Thyroid gland (tissue), 4 donors: ENCODE measurements around the gene SIRT3. TPM values are rescaled to one million over a fixed set of nuclear protein-coding genes. Genes with fewer than 3 reads are reported as not detected.
A peak's percentile ranks its signal among the peaks of the same experiment; 100 is the strongest.
"Not testable (repeated sequence)": the region's sequence is repeated elsewhere in the genome, so short reads cannot be mapped to it uniquely, and the experiment has no call there.

Experiments used
- DNase-seq, 2 donors: peaks; one replicate each; pipeline ENCODE4 v3.0.0-alpha.2; 2019
- H3K27ac ChIP-seq, 3 donors: fragments of 200-600 bp; sonication (generic); 1 replicate in 2 of 3; 2 replicates in 1 of 3; pipeline ENCODE4 v1.5.1; 2016 to 2019; ENCODE audit warnings: mild to moderate bottlenecking in 1 of 3, moderate library complexity in 1 of 3
- H3K27me3 ChIP-seq: fragments of 200-600 bp; sonication (generic); one replicate; pipeline ENCODE4 v1.5.1; 2019
- H3K36me3 ChIP-seq, 2 donors: fragments of 200-600 bp; sonication (generic); one replicate each; pipeline ENCODE4 v1.5.1; 2016 to 2019
- H3K4me1 ChIP-seq, 2 donors: fragments of 200-600 bp; sonication (generic); one replicate each; pipeline ENCODE4 v1.5.1; 2017 to 2019
- H3K4me3 ChIP-seq, 3 donors: fragments of 200-600 bp; sonication (generic); replicated peaks in 1 of 3; 1 replicate in 2 of 3; 2 replicates in 1 of 3; pipeline ENCODE4 v1.5.1; 2016; ENCODE audit warnings: mild to moderate bottlenecking in 1 of 3
- H3K9me3 ChIP-seq: fragments of 200-600 bp; sonication (generic); one replicate; pipeline ENCODE4 v1.5.1; 2017
- CTCF ChIP-seq, 6 experiments: fragments of 200-600 bp in 3 of 6; fragments of 450-650 bp in 3 of 6; sonication (generic) in 3 of 6; IDR thresholded peaks; one replicate each; pipeline ENCODE4 v1.5.1; 2016 to 2019; ENCODE audit warnings: antibody characterized with exemption in 6 of 6, mild to moderate bottlenecking in 2 of 6, inconsistent platforms in 1 of 6, moderate library complexity in 1 of 6
- POLR2A ChIP-seq, 2 donors: fragments of 450-650 bp; IDR thresholded peaks; one replicate each; pipeline ENCODE4 v1.6.1; 2017; ENCODE audit warnings: antibody characterized with exemption in 2 of 2, mild to moderate bottlenecking in 2 of 2, moderate library complexity in 1 of 2
- WGBS, 2 donors: methylation state at CpG; one replicate each; pipeline ENCODE4 v1.1.5; 2017; 5-methylcytosine and 5-hydroxymethylcytosine counted together
- intact Hi-C: fragments of 100-400 bp; cut with DNase I; formaldehyde crosslinking; loops from one replicate; pipeline ENCODE4 v1.15.1; 2023
- total RNA-seq, 4 donors: library from RNA; depleted of rRNA; stranded (reverse); fragments of >200 nt; gene quantifications; one replicate each; pipeline ENCODE4 v1.2.3, GENCODE V29; 2016

SIRT3 gene
- total RNA-seq, 4 donors from 2014 or later: 14.3 to 21.2 (median 17.0) TPM

GRCh38 chr11:269146-269890 is 33.2 kb upstream of the SIRT3 start:
- no peaks in the 10 kb centered on the region for H3K4me1 ChIP-seq
- TF ChIP-seq CTCF (IDR thresholded peaks at IDR 0.05): no peak
- no peak for TF ChIP-seq POLR2A (IDR thresholded peaks at IDR 0.05)
- WGBS, 2 donors: 54 to 55% methylated on average over 21 of the region's 21 CpGs
- no peak overlapping the region for H3K4me3 ChIP-seq
- no peaks in the 10 kb centered on the region for H3K36me3 ChIP-seq
- no peak overlapping the region for H3K27ac ChIP-seq
- no peaks in the 10 kb centered on the region for H3K9me3 ChIP-seq
- intact Hi-C loops: no loop called here
- DNase-seq: no peak
- no peaks in the 10 kb centered on the region for H3K27me3 ChIP-seq

GRCh38 chr11:268716-269145 is 32.6 kb upstream of the SIRT3 start:
- DNase-seq: peak; percentile 25 to 43
- H3K27ac ChIP-seq: peak overlapping the region in 1 of 3 donors; percentile 3
- H3K4me3 ChIP-seq: not testable (repeated sequence)

GRCh38 chr11:267491-267994 is 31.4 kb upstream of the SIRT3 start:
- Histone ChIP-seq H3K27ac (peak overlapping the region in 1 of 3 donors; percentile 36), H3K9me3 (no peaks in the 10 kb centered on the region), H3K36me3 (no peaks in the 10 kb centered on the region), H3K4me1 (no peaks in the 10 kb centered on the region), H3K4me3 (no peak overlapping the region), H3K27me3 (no peaks in the 10 kb centered on the region)
- 71 to 72% methylated on average over 16 to 18 of the region's 18 CpGs for WGBS, 2 donors
- intact Hi-C loops: no loop called here
- TF ChIP-seq POLR2A (IDR thresholded peaks at IDR 0.05) (no peak), CTCF (IDR thresholded peaks at IDR 0.05) (no peak)
- no peak for DNase-seq

More at GRCh38 chr11:268716-269145, 32.6 kb upstream of the SIRT3 start:
- H3K4me1 ChIP-seq, H3K27me3 ChIP-seq, intact Hi-C loops, H3K36me3 ChIP-seq, H3K9me3 ChIP-seq: not testable (repeated sequence)
- TF ChIP-seq CTCF (IDR thresholded peaks at IDR 0.05): peak in 1 of 6 experiments; percentile 6
- WGBS, 2 donors: 50 to 59% methylated on average over 16 of the region's 16 CpGs

GRCh38 chr11:266676-267439 is 30.7 kb upstream of the SIRT3 start:
- Histone ChIP-seq H3K9me3 (no peaks in the 10 kb centered on the region), H3K36me3 (no peaks in the 10 kb centered on the region), H3K27me3 (no peaks in the 10 kb centered on the region), H3K4me3 (no peak overlapping the region), H3K4me1 (no peaks in the 10 kb centered on the region), H3K27ac (no peak overlapping the region)
- DNase-seq: no peak
- 85 to 89% methylated on average over 5 of the region's 13 CpGs for WGBS, 2 donors
- intact Hi-C loops: no loop called here
- no peak for TF ChIP-seq POLR2A (IDR thresholded peaks at IDR 0.05)
- TF ChIP-seq CTCF (IDR thresholded peaks at IDR 0.05): no peak

GRCh38 chr11:261624-262023 is 25.5 kb upstream of the SIRT3 start:
- intact Hi-C loops: no loop called here
- H3K9me3 ChIP-seq: no peaks in the 10 kb centered on the region
- H3K36me3 ChIP-seq: no peaks in the 10 kb centered on the region
- H3K27me3 ChIP-seq: no peaks in the 10 kb centered on the region
- no peak overlapping the region for H3K27ac ChIP-seq
- no peaks in the 10 kb centered on the region for H3K4me1 ChIP-seq
- no peak overlapping the region for H3K4me3 ChIP-seq
- DNase-seq: no peak
- 87 to 91% methylated on average over 4 of the region's 4 CpGs for WGBS, 2 donors
- TF ChIP-seq POLR2A (IDR thresholded peaks at IDR 0.05) (no peak), CTCF (IDR thresholded peaks at IDR 0.05) (no peak)
